HG02885 (cell line): ENCODE data around the gene NIPAL4.
"Not testable (repeated sequence)": the region's sequence is repeated elsewhere in the genome, so short reads cannot be mapped to it uniquely, and the experiment has no call there.

ENCODE experiments used
- ATAC-seq: cut with Tn5 transposase; IDR thresholded peaks from one replicate; pipeline ENCODE4 v1.9.1; 2021; ENCODE audit warnings: mild to moderate bottlenecking; ENCODE audit not compliant: unreplicated experiment, poor library complexity

Gene NIPAL4

GRCh38 chr5:157481666-157482065 is 21.7 kb downstream of the NIPAL4 start:
- no peak for ATAC-seq

GRCh38 chr5:157482702-157483101 is 22.7 kb downstream of the NIPAL4 start:
- ATAC-seq = not testable (repeated sequence)

DNA sequence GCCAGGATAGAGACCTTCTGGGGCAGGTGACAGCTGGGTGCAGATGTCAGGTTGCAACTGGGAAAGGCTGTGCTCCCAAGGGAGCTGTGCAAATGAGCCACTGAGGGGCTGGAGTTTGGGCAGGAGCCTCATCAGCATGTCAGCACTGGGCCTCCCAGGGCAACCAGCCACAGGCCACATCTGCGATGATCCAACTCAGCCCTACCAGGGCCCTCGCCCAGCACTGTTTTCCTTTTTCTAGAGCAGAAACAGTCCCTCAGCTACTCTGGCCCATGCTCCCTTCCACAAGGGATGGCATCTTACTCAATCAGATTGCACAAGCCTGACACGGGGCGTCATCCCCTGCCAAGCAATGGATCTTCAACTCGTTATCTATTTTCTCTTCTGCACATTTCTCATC is 24.8 kb downstream of the NIPAL4 start:
- no peak for ATAC-seq

GRCh38 chr5:157485340-157485739 is 25.3 kb downstream of the NIPAL4 start:
- no peak for ATAC-seq

DNA sequence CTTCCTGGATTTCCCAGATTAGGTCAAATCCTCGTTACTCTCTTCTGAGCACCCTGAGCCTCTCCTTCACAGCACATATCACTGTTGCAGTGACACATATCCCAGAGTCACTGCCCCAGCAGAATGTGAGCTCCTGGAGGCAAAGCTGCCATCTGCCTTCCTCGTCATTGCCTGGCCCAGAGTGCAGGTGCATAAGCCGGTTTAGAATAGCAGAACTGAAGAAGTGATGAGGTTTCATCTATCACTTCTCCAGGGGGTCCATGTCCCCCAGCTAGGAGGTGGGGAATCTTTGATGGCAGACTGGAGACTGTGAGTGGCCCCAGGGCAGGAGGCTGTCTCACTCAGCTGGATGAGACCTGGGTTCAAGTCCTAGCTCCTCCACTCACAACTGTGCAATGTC is 25.8 kb downstream of the NIPAL4 start:
- ATAC-seq = peak; percentile 34

- peak; percentile 47 for ATAC-seq
Measured at GRCh38 chr5:157486221-157486681, 26.2 kb downstream of the NIPAL4 start.

- ATAC-seq = peak; percentile 48
Measured at GRCh38 chr5:157486861-157487260, 26.8 kb downstream of the NIPAL4 start.

DNA sequence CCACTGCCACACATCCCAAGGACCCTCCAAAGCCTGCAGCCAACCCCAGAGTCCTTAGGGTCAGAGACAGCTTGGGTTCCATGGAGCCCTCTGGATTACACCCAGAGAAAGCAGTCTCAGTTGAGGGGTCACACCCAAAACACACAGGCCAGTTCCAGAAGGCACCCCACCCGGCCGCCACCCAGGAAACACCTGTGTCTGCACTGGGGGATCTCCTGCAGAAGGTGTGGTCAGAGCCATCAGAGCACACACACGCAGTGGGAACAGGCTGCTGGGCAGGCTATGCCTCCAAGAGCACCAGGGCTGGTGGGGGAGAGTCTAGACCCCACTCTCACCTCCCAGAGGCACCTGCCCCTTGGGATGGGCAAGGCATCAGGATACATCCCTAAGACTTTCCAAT is 27.3 kb downstream of the NIPAL4 start:
- peak; percentile 64 for ATAC-seq

GRCh38 chr5:157491471-157491995 is 31.5 kb downstream of the NIPAL4 start:
- no peak for ATAC-seq

- no peak for ATAC-seq
Measured at GRCh38 chr5:157492886-157493285, 32.9 kb downstream of the NIPAL4 start.

DNA sequence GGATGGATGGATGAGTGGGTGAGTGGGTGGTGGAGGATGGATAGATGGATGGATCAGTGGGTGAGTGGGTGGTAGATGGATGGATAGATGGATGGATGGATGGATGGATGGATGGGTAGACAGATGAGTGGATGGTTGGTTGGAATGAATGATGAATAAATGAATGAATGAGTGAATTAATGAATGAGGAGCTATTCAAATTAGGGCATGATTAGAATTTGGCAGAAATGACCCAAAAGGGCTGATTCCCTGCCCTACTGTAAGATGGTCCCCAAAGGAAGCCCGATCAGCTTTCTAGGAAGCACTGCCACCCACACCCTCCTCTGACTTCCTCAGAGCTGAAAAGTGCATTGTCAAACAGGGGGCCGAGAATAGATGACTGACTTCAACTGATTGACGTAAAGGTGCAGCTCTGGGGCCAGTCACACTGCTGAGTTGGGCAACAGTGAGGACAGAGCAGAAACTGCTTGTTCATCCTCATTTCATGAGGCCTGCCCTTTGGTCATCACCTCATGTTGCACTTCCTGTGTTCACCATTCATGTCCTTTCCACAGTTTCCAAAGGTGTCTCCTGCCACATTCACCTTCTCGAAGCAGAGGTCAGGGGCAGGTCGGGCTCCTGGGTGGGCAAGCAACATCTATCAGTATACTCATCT is 34.3 kb downstream of the NIPAL4 start:
- ATAC-seq = peak; percentile 55

GRCh38 chr5:157496864-157497263 is 36.9 kb downstream of the NIPAL4 start:
- no peak for ATAC-seq

GRCh38 chr5:157497875-157498611 is 38.0 kb downstream of the NIPAL4 start:
- ATAC-seq = no peak

DNA sequence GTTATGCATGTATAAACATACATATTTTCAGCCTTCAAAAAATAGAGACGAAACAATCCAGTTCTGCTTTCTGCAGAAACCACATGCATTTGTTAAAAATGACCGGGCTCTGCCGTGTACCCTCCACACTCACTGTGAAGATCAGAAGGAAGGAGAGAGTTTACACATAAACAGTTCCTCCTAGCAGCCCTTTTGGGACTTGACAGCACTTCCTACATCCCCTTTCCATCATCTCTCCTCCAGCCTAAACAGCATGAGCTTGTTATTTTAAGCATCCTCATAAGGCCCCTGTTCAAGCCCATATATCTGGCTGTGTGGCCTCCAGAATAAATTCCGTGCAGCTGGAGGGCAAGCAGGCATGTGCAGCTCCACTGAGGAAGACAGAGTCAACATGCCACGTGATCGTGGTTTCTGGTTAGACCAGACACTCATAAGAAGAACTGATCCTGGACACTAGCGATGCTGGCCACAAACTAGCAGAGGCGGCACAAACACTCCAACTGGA is 42.2 kb downstream of the NIPAL4 start:
- peak; percentile 78 for ATAC-seq

DNA sequence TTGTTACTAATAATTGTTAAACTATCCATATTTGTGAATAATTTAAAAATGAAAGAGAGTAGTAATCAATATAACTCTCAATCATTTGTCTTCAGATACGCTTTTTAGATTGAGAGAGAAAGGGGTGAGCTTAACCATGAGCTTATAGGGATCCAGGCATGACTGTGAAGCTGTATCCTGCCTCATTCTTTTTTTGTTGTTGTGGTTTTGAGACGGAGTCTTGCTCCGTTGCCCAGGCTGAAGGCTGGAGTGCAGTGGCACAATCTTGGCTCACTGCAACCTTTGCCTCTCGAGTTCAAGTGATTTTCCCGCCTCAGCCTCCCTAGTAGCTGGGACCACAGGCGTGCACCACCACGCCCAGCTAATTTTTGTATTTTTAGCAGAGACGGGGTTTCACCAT is 44.0 kb downstream of the NIPAL4 start:
- ATAC-seq = no peak

DNA sequence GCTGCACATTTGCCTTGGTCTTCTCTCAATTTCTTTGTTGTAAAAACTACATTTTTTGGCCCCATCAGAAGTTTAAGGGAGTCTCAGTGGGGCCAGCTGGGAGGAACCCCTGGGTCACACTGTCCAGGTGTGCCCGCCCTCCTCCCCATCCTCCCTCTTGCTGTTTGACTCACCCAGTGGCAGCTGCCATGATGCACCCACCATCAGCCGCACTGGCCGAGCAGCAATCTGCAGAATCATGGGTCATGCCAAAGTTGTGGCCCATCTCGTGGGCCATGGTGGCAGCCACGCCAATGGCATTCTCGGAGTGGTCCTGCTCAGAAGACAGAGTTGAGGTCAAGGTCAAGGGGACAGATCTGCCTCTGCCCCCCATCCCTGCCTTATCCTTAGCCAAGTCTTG is 45.5 kb downstream of the NIPAL4 start:
- ATAC-seq = no peak

GRCh38 chr5:157506066-157506590 is 46.1 kb downstream of the NIPAL4 start:
- no peak for ATAC-seq

- ATAC-seq = no peak
Measured at GRCh38 chr5:157506981-157507780, 47.2 kb downstream of the NIPAL4 start.

- no peak for ATAC-seq
Measured at GRCh38 chr5:157509093-157509492, 49.1 kb downstream of the NIPAL4 start.

GRCh38 chr5:157509587-157509986 is 49.6 kb downstream of the NIPAL4 start:
- peak; percentile 75 for ATAC-seq
